Measurements from ENCODE around the gene ANKRD33B. TPM values are rescaled to one million over a fixed set of nuclear protein-coding genes. Genes with fewer than 3 reads are reported as not detected.

ANKRD33B gene
- polyA plus RNA-seq, 4 donors, result 1.5 to 5.5 (median 1.6) TPM

- DNase-seq (ENCODE audit: low read depth in 4 of 4, low spot score in 3 of 4), result no peak
Observed at GRCh38 chr5:10671041-10672008, 107.5 kb downstream of the ANKRD33B start.

- DNase-seq (ENCODE audit: low read depth in 4 of 4, low spot score in 3 of 4), result no peak
Observed at GRCh38 chr5:10672146-10673016, 108.5 kb downstream of the ANKRD33B start.

GRCh38 chr5:10673017-10673389 is 109.1 kb downstream of the ANKRD33B start:
- no peak for DNase-seq (ENCODE audit: low read depth in 4 of 4, low spot score in 3 of 4)

- no peak for DNase-seq (ENCODE audit: low read depth in 4 of 4, low spot score in 3 of 4)
Observed at GRCh38 chr5:10673407-10673806, 109.5 kb downstream of the ANKRD33B start.

- DNase-seq (ENCODE audit: low read depth in 4 of 4, low spot score in 3 of 4), result no peak
Observed at GRCh38 chr5:10674096-10674495, 110.2 kb downstream of the ANKRD33B start.

- no peak for DNase-seq (ENCODE audit: low read depth in 4 of 4, low spot score in 3 of 4)
Observed at GRCh38 chr5:10674582-10674981, 110.7 kb downstream of the ANKRD33B start.

GRCh38 chr5:10675177-10675700 is 111.4 kb downstream of the ANKRD33B start:
- DNase-seq (ENCODE audit: low read depth in 4 of 4, low spot score in 3 of 4), result no peak

GRCh38 chr5:10676224-10676623 is 112.4 kb downstream of the ANKRD33B start:
- no peak for DNase-seq (ENCODE audit: low read depth in 4 of 4, low spot score in 3 of 4)

- no peak for DNase-seq (ENCODE audit: low read depth in 4 of 4, low spot score in 3 of 4)
Observed at GRCh38 chr5:10676946-10677345, 113.1 kb downstream of the ANKRD33B start.

- no peak for DNase-seq (ENCODE audit: low read depth in 4 of 4, low spot score in 3 of 4)
Observed at GRCh38 chr5:10677533-10677932, 113.7 kb downstream of the ANKRD33B start.

GRCh38 chr5:10678244-10678643 is 114.4 kb downstream of the ANKRD33B start:
- DNase-seq (ENCODE audit: low read depth in 4 of 4, low spot score in 3 of 4), result no peak

GRCh38 chr5:10679336-10679988 is 115.6 kb downstream of the ANKRD33B start:
- no peak for DNase-seq (ENCODE audit: low read depth in 4 of 4, low spot score in 3 of 4)

- no peak for DNase-seq (ENCODE audit: low read depth in 4 of 4, low spot score in 3 of 4)
Observed at GRCh38 chr5:10680876-10681481, 117.1 kb downstream of the ANKRD33B start.

- DNase-seq (ENCODE audit: low read depth in 4 of 4, low spot score in 3 of 4), result no peak
Observed at GRCh38 chr5:10681731-10682679, 118.1 kb downstream of the ANKRD33B start.

GRCh38 chr5:10682801-10683525 is 119.1 kb downstream of the ANKRD33B start:
- DNase-seq (ENCODE audit: low read depth in 4 of 4, low spot score in 3 of 4), result no peak

GRCh38 chr5:10684303-10685086 is 120.6 kb downstream of the ANKRD33B start:
- no peak for DNase-seq (ENCODE audit: low read depth in 4 of 4, low spot score in 3 of 4)

GRCh38 chr5:10685115-10685521 is 121.2 kb downstream of the ANKRD33B start:
- DNase-seq (ENCODE audit: low read depth in 4 of 4, low spot score in 3 of 4), result no peak

- no peak for DNase-seq (ENCODE audit: low read depth in 4 of 4, low spot score in 3 of 4)
Observed at GRCh38 chr5:10686890-10687289, 123.0 kb downstream of the ANKRD33B start.

Measured in left renal pelvis (tissue), 4 donors.